Heart left ventricle (tissue), 16 donors: Measurements from ENCODE around the gene SGTA. TPM values are rescaled to one million over a fixed set of nuclear protein-coding genes. Genes with fewer than 3 reads are reported as not detected.

Experiments used
- ATAC-seq, 4 donors: fragments of 200-7000 bp; cut with Tn5 transposase; one replicate each; pipeline ENCODE4 v1.9.1; 2020 to 2022; ENCODE audit warnings: moderate library complexity in 4 of 4, mild to moderate bottlenecking in 3 of 4, moderate number of reproducible peaks in 1 of 4
- DNase-seq, 5 donors: peaks; one replicate each; pipeline ENCODE4 v3.0.0-alpha.2; 2020
- H3K27ac ChIP-seq, 12 donors: fragments of 200-600 bp; sonication (generic) in 4 of 12; one replicate each; pipeline versions ENCODE4 v1.5.0 to v1.8.0; 2016 to 2022; ENCODE audit warnings: mild to moderate bottlenecking in 2 of 12
- H3K27me3 ChIP-seq, 9 donors: fragments of 200-600 bp; sonication (generic) in 2 of 9; one replicate each; pipeline versions ENCODE4 v1.5.1 to v1.8.0; 2016 to 2022; ENCODE audit warnings: mild to moderate bottlenecking in 3 of 9
- H3K36me3 ChIP-seq, 9 donors: fragments of 200-600 bp; sonication (generic) in 2 of 9; one replicate each; pipeline versions ENCODE4 v1.5.0 to v1.8.0; 2018 to 2022; ENCODE audit warnings: mild to moderate bottlenecking in 2 of 9
- H3K4me1 ChIP-seq, 12 donors: fragments of 200-600 bp; sonication (generic) in 4 of 12; one replicate each; pipeline versions ENCODE4 v1.5.0 to v1.8.0; 2016 to 2022; ENCODE audit warnings: mild to moderate bottlenecking in 3 of 12
- H3K4me3 ChIP-seq, 12 donors: fragments of 200-600 bp; sonication (generic) in 4 of 12; one replicate each; pipeline versions ENCODE4 v1.5.0 to v1.8.0; 2017 to 2022; ENCODE audit warnings: mild to moderate bottlenecking in 9 of 12, moderate library complexity in 4 of 12
- H3K9me3 ChIP-seq, 12 donors: fragments of 200-600 bp; sonication (generic) in 4 of 12; one replicate each; pipeline versions ENCODE4 v1.5.0 to v1.8.0; 2016 to 2022; ENCODE audit warnings: mild to moderate bottlenecking in 1 of 12
- POLR2A ChIP-seq, 2 donors: fragments of 450-650 bp; IDR thresholded peaks; one replicate each; pipeline ENCODE4 v1.6.1; 2017; ENCODE audit warnings: antibody characterized with exemption in 2 of 2, mild to moderate bottlenecking in 2 of 2, moderate library complexity in 2 of 2
- WGBS, 4 donors: extraction: QIAGEN DNeasy Blood & Tissue Kit in 2 of 4; methylation state at CpG; one replicate each; pipeline versions ENCODE4 v1.1.5 to v1.1.7; 2013 to 2018; 5-methylcytosine and 5-hydroxymethylcytosine counted together
- intact Hi-C, 10 donors: fragments of 100-400 bp; cut with DNase I; formaldehyde crosslinking; loops; one replicate each; pipeline versions ENCODE4 v1.11.1 to v1.14.2; 2022
- polyA plus RNA-seq, 2 donors: library from polyadenylated mRNA; stranded (reverse); fragments of 200-250 nt; gene quantifications; one replicate each; pipeline ENCODE4 v1.2.3, GENCODE V29; 2013
- total RNA-seq, 9 donors: library from RNA; depleted of rRNA in 2 of 9; stranded (reverse); fragments of >200 nt in 2 of 9; fragmentation: NEBNext Ultra II Directional in 3 of 9; extraction: Animal tissue kit (Norgen Biotek cat#: 25700) in 3 of 9; gene quantifications; one replicate each; pipeline versions ENCODE4 v1.1.0 to v1.2.4, GENCODE V29; 2016 to 2023
- TF ChIP-seq, protein P1 (sequence below), 12 donors: fragments of 200-600 bp; sonication (generic) in 4 of 12; IDR thresholded peaks; one replicate each; pipeline versions ENCODE4 v1.5.0 to v1.8.0; 2018 to 2022; ENCODE audit warnings: antibody characterized with exemption in 12 of 12, mild to moderate bottlenecking in 5 of 12
- donor health status: ischemic (EF 13 %, LVEDD 7.1; RV severe dilation, severe dysfunction).
- donor health status: healthy with polysubstance abuse.
- donor health status: DM: no; HTN: yes; CAD: no.
- donor health status: DM: no; HTN: no; CAD: no.
- donor health status: ischemic (EF 25% LVEDD 6.9; RV normal size, moderate dysfunction).
- donor health status: ischemic (EF 25% LVEDD 5.7; RV mildly dilated, moderate dysfunction).
- donor health status: healthy.
- donor health status: DM: yes; HTN: yes; CAD: no.
- donor health status: ischemic (EF 35%, LVEDD 5.7; RV mildly dilated, moderate dysfunction).
- donor health status: nonischemic (EF 11% LVEDD 7.7; RV severe dilation, severe dysfunction).
- donor health status: DM: yes; HTN: yes; CAD: no.
- donor health status: PGD.
- donor health status: ischemic (EF 29% LVEDD 5.4; RV normal size, mild dysfunction).
- donor health status: nonischemic (EF 23%, LVEDD 6.1; RV moderate dilation, normal function).

The SGTA gene
- total and polyA plus RNA-seq, 11 donors, result 47.4 to 125 (median 65.6) TPM

DNA sequence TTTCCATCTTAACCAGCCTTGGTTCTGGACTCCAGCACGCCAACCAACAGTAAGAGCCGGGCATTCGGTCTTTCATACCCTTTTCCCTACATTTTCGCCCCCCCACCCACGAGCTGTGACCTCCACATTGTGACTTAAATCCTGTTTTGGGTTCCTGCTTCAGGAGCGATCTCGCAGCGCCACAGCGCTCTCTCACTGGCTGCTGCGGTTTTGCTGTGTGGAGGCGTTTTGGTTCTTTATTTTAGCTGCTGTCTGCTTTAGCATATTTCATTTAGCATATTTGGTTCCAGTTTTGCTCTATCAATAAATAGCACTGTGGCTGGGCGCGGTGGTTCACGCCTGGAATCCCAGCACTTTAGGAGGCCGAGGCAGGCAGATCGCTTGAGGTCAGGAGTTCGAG is 23.7 kb downstream of the SGTA start:
- no peaks in the 10 kb centered on the region for H3K4me1 ChIP-seq
- peaks cover 0 to 100% (median 95%) of the 10 kb centered on the region in 9 donors for H3K36me3 ChIP-seq
- no peak overlapping the region for H3K27ac ChIP-seq
- 93 to 95% (median 95%) methylated on average over 17 of the region's 17 CpGs for WGBS, 4 donors
- H3K4me3 ChIP-seq, result no peak overlapping the region
- no peak for DNase-seq
- no peak for ATAC-seq
- no peaks in the 10 kb centered on the region for H3K27me3 ChIP-seq
- no peak for TF ChIP-seq POLR2A (IDR thresholded peaks at IDR 0.05)
- TF ChIP-seq, protein P1, sequence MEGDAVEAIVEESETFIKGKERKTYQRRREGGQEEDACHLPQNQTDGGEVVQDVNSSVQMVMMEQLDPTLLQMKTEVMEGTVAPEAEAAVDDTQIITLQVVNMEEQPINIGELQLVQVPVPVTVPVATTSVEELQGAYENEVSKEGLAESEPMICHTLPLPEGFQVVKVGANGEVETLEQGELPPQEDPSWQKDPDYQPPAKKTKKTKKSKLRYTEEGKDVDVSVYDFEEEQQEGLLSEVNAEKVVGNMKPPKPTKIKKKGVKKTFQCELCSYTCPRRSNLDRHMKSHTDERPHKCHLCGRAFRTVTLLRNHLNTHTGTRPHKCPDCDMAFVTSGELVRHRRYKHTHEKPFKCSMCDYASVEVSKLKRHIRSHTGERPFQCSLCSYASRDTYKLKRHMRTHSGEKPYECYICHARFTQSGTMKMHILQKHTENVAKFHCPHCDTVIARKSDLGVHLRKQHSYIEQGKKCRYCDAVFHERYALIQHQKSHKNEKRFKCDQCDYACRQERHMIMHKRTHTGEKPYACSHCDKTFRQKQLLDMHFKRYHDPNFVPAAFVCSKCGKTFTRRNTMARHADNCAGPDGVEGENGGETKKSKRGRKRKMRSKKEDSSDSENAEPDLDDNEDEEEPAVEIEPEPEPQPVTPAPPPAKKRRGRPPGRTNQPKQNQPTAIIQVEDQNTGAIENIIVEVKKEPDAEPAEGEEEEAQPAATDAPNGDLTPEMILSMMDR (IDR thresholded peaks at IDR 0.05), result no peak
- no peaks in the 10 kb centered on the region for H3K9me3 ChIP-seq
- intact Hi-C loops, result no loop called here

DNA sequence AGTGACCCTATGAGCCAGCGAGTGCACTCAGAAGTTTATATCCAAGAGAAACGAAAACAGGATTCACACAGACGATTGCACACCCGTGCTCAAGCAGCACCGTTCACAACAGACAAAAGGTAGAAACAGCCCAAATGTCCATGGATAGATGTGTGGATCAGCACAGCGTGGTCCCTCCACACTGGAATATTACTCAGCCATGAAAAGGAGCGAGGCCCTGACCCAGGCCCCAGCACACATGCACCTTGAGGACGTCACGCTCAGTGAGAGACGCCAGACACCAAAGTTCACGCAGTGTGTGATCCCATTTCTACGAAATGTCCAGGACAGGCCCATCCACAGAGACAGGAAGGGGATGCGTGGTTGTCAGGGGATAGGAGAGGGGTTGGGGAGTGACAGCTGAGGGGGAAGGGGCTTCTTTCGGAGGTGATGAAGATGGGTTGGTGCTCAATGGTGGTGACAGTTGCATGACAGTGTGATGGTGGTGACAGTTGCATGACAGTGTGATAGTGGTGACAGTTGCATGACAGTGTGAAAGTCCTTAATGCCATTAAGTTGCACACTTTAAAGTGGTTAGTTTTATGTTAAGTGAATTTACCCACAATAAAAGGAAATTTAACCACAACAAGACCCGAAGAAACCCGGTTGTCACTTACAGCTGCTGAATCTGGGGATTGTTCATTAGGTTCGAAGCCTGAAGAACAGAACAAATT is 24.3 kb downstream of the SGTA start:
- no peak for TF ChIP-seq POLR2A (IDR thresholded peaks at IDR 0.05)
- TF ChIP-seq, protein P1 (IDR thresholded peaks at IDR 0.05), result no peak
- no peak overlapping the region for H3K27ac ChIP-seq
- H3K27me3 ChIP-seq, result no peaks in the 10 kb centered on the region
- no peak overlapping the region for H3K4me3 ChIP-seq
- ATAC-seq (no peak), DNase-seq (no peak)
- WGBS, 4 donors, result 93 to 97% (median 95%) methylated on average over 17 of the region's 17 CpGs
- intact Hi-C loops, result no loop called here
- H3K36me3 ChIP-seq, result peaks cover 0 to 100% (median 95%) of the 10 kb centered on the region in 9 donors
- no peaks in the 10 kb centered on the region for H3K9me3 ChIP-seq
- no peaks in the 10 kb centered on the region for H3K4me1 ChIP-seq

GRCh38 chr19:2756921-2757881 is 25.9 kb downstream of the SGTA start:
- H3K36me3 ChIP-seq, result peaks cover 0 to 90% (median 84%) of the 10 kb centered on the region in 9 donors
- no peaks in the 10 kb centered on the region for H3K27me3 ChIP-seq
- WGBS, 4 donors, result 91 to 94% (median 94%) methylated on average over 43 to 48 of the region's 48 CpGs
- intact Hi-C loops, result no loop called here
- TF ChIP-seq, protein P1 (IDR thresholded peaks at IDR 0.05), result no peak
- TF ChIP-seq POLR2A (IDR thresholded peaks at IDR 0.05), result no peak
- H3K9me3 ChIP-seq, result no peaks in the 10 kb centered on the region
- DNase-seq (no peak), ATAC-seq (peak in 2 of 4 donors; percentile 9)
- no peak overlapping the region for H3K4me3 ChIP-seq
- H3K27ac ChIP-seq, result no peak overlapping the region
- H3K4me1 ChIP-seq, result no peaks in the 10 kb centered on the region

DNA sequence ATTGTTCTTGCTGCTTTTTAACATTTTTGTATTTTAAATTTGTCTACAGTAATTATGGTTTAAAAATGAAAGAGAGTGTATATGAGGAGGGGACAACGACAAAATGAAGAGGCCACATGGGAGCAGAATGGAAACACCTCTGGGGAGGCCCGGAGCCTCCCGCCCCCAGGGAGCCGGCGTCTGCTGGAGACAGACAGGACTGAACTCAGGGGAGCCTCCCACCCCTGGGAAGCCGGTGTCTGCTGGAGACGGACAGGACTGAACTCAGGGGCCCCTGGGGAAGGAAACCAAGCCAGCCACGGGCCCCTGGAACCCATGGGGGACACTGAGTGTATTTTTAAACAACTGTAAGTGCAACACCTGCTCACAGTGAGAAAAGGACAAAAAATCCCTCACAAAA is 26.6 kb downstream of the SGTA start:
- WGBS, 4 donors, result 72 to 84% (median 80%) methylated on average over 8 of the region's 8 CpGs
- Histone ChIP-seq H3K27me3 (no peaks in the 10 kb centered on the region), H3K36me3 (peaks cover 0 to 83% (median 79%) of the 10 kb centered on the region in 9 donors), H3K4me3 (no peak overlapping the region), H3K27ac (no peak overlapping the region), H3K9me3 (no peaks in the 10 kb centered on the region), H3K4me1 (no peaks in the 10 kb centered on the region)
- DNase-seq, result no peak
- ATAC-seq, result no peak
- no peak for TF ChIP-seq POLR2A (IDR thresholded peaks at IDR 0.05)
- TF ChIP-seq, protein P1 (IDR thresholded peaks at IDR 0.05), result no peak
- intact Hi-C loops, result no loop called here
